ENCODE data around the gene TBX19.

DNA sequence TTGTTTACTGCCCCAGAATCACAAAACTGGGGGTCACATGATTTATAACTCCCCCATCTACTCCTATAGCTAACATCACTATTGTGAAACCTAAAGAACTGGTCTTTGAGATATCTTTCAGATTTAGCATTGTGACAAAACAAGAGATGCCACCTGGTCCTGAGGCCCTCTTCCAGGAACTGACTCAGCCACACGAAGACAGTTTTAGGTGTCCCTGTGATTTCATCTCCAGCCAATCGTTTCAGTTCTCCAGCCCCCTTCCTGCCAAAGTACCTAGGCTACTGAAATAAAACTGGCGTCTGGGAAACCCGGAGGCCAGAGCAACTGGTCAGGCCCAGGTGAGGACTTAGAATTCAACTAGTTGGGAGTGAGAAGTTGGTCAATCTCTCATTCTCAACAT, 36.6 kb downstream of the TBX19 start:
- TF ChIP-seq SP1 (IDR thresholded peaks at IDR 0.05) (no peak), LEF1 (IDR thresholded peaks at IDR 0.05; ENCODE audit: borderline replicate concordance) (no peak), HDGF (IDR thresholded peaks at IDR 0.05; ENCODE audit: borderline replicate concordance) (no peak)

Measured in HEK293T (cell line).